ENCODE measurements around the gene WDFY3.

DNA sequence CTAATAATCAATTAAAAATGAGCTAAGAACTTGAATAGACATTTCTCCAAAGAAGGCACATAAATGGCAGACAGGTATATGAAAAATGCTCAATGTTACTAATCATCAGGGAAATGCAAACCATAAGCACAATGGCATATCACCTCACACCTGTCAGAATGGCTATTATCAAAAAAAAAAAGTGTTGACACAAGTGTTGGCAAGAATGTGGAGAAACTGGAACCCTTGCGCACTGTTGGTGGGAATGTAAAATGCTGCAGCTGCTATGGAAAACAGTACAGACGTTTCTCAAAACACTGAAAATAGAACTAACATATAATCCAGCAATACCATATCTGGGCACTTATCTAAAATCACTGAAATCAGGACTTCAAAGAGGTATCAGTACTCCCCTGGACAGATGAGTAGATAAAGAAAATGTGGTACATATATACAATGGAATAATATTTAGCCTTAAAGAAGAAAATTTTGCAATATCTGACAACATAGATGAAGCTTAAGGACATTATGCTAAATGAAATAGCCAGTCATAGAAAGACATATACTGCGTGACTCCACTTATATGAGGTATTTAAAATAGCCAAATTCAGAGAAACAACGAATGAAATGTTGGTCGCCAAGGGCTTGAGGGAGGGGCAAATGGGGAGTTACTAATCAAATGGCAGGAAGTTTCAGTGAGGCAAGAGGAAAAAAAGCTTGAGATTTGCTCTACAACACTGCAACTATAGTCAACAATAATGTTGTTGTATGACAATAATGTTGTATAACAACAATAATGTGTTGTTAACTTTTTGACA, 175.5 kb downstream of the WDFY3 start:
- TF ChIP-seq, protein P1, sequence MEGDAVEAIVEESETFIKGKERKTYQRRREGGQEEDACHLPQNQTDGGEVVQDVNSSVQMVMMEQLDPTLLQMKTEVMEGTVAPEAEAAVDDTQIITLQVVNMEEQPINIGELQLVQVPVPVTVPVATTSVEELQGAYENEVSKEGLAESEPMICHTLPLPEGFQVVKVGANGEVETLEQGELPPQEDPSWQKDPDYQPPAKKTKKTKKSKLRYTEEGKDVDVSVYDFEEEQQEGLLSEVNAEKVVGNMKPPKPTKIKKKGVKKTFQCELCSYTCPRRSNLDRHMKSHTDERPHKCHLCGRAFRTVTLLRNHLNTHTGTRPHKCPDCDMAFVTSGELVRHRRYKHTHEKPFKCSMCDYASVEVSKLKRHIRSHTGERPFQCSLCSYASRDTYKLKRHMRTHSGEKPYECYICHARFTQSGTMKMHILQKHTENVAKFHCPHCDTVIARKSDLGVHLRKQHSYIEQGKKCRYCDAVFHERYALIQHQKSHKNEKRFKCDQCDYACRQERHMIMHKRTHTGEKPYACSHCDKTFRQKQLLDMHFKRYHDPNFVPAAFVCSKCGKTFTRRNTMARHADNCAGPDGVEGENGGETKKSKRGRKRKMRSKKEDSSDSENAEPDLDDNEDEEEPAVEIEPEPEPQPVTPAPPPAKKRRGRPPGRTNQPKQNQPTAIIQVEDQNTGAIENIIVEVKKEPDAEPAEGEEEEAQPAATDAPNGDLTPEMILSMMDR (IDR thresholded peaks at IDR 0.05; ENCODE audit: insufficient read depth, low read length) = no peak
- TF ChIP-seq REST (IDR thresholded peaks at IDR 0.05; ENCODE audit: insufficient replicate concordance, low read depth) = no peak
- TF ChIP-seq GABPA (IDR thresholded peaks at IDR 0.05; ENCODE audit: low read depth) = no peak

Measured in HL-60 (cell line).